Kidney tubule cell (primary cell): ENCODE measurements around the gene TYMP.

Experiments used
- DNase-seq: peaks from one replicate; pipeline ENCODE4 v3.0.0-alpha.2; 2018; ENCODE audit warnings: low spot score

The TYMP gene

DNA sequence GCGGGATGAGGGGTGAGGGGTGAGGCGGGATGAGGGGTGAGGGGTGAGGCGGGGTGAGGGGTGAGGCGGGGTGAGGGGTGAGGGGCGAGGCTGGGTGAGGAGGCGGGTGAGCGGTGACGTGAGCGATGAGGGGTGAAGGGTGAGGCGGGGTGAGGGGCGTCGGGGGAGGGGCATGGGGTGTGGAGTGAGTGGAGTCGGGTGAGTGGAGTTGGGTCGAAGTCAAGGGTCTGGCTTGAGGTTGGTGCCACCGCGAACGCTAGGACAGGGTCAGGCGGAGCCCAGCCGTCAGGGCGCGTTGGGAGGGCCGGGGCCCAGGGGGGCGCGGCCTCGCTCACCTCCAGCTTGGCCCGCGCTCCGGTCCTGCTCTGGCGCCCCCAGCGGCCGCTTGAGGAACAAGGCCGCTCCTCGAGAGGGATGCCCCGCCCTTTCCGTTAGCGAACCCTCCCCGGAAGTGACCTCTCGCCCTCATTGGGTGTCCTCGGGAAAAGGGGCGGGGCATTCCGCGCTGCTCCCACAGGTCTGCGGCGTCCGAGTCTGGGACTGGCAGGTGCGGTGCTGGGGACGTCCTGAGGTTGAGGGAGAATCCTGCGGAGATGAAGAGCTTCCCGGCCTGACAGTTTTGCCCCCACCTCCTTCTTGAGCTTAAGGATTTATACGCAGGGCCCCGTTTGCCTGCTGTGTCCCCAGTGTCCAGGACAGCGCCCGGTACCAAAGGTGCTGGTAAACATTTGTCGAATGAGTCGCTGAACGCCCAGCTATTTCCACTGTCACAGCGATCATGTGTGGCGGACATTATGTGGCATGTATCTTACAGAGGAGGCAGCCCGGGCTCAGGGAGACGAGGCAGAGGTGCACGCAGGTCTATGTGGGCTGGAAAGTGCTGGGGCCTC lies 33.0 kb upstream of the TYMP start, which contains the start of gene SYCE3:
TSS of gene SYCE3 (minus strand) at position 397 of the 890 bp plus-strand sequence. CDS start 6,514 bp downstream, outside the sequence.
- DNase-seq = peak; percentile 94

DNA sequence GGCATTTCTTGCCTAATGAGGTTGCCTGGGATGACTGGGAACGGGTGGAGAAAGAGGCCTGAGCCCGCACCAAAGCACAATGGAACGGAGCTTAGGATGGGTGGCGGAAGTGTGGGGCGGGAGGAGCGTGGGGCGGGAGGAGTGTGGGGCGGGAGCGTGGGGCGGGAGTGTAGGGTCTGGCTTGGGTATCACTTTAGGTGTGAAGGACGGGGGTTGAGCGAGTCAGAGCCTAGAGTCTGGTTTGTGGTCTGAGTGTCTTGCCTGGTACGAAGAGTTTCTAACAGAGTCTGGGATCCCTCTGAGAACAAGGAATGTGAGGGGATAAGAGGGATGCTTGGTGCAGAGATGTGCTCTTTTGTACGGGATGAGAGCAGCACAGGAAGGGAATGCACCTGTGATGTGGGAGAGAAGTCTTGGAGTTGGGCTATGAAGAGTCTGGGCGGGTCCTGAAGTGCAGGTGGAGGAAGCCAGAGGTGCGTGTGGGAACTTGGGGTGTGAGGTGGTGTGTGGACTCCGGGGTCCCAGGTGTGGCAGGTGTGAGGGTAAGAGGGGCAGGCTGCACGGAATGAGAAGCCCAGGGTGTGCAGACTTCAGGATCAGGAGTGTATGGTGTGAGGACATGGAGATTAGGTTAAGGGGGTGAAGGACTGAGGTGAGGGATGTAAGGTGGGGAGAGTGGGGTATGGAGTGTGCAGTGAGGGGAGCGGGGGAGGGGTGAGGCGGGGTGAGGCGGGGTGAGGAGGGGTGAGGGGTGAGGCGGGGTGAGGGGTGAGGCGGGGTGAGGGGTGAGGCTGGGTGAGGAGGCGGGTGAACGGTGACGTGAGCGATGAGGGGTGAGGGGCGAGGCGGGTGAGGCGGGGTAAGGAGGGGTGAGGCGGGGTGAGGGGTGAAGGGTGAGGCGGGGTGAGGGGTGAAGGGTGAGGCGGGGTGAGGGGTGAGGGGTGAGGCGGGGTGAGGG lies 31.9 kb upstream of the TYMP start:
- DNase-seq = no peak

DNA sequence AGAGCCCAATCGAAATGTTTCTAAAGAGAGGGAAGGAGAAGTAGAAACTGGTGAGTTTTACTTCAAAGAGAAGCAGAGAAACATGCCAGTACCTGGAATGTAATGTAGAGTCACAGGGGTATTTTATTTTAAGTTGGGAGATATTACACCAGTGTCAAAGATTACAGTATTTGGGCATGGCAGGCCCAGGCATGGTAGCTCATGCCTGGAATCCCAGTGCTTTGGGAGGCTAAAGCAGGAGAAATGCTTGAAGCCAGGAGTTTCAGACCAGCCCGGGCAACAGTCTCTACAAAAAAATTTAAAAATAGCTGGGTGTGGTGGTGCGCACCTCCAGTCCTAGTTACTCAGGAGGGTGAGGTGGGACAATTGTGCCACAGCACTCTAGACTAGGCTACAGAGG lies 30.2 kb upstream of the TYMP start:
- no peak for DNase-seq

DNA sequence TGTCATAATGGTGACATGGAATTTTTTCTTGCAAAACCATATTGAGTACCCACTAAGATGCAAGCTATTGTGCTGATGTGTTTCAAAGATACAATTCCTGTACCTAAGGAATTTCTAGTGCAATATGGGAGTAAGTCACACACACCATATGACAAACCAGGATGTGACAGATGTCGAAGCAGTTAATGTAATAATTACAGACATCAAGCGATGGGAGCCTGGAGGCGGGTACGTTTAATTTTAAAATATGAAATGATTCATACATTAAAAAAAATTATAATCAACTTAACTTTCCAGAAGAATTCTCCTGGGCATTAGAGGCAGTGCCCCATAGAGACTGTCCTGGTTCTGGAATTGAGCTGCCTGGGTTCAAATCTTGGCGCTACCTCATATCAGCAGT lies 26.9 kb upstream of the TYMP start:
- no peak for DNase-seq

DNA sequence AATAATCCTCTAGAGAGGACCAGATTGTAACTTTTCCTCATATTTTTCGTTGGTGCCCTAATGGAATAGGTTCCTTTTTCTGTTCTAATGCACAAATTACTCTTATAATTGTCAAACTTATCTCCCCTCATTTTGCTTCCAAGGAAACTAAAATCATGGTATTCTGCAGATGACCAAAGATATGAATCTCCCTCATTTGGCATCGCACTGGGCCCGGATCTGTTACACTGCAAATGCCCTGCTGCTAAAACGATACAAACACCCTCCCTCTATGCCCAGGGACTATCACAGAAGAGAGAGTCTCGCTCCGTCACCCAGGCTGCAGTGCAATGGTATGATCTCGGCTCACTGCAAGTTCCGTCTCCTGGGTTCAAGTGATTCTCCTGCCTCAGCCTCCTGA lies 23.5 kb upstream of the TYMP start:
- no peak for DNase-seq

DNA sequence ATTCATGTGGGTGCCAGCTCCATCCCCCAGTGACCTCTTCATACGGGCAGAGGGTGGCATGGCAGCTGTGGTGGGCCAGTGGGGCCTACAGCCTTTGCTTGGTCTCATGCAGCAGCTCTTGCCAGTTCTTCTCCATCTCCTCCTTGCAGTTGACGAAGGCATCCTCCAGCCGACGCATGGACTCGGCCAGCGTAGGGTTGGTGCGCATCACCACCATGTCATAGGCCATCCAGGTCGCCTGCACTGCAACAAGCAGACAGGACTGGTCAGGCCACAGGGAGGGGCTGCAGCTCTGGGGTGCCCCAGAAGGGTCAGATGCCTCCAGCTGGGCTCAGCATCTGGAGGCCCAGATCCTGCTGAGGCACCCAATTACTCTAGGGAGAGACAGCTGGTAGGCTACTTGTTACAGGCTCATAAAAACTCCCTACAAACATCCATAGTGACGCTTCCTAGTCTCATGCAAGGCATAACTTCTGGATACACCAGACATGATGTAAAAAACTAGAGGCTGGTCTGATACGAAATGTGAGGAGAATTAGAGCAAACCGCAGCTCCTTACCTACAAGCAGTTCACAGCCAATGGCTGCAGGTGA lies 21.4 kb upstream of the TYMP start:
- no peak for DNase-seq

DNA sequence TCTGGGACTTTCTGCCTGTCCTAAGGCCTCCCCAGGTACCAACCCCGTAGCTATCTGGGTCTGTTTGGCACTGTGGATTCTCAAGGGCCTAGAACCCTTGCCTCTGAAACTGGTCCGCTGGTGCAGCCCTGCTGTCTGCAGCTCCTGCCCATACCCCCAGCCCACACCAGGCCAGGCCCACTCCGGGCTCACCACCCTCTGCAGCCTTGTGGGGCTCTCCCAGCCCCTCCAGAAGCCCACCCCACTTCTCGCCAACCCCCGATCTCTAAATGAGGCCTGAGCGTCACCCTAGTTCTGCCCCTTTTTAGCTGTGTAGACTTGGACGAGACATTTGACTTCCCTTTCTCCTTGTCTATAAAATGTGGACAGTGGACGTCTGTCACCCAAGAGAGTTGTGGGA lies 20.6 kb upstream of the TYMP start:
- DNase-seq = no peak

DNA sequence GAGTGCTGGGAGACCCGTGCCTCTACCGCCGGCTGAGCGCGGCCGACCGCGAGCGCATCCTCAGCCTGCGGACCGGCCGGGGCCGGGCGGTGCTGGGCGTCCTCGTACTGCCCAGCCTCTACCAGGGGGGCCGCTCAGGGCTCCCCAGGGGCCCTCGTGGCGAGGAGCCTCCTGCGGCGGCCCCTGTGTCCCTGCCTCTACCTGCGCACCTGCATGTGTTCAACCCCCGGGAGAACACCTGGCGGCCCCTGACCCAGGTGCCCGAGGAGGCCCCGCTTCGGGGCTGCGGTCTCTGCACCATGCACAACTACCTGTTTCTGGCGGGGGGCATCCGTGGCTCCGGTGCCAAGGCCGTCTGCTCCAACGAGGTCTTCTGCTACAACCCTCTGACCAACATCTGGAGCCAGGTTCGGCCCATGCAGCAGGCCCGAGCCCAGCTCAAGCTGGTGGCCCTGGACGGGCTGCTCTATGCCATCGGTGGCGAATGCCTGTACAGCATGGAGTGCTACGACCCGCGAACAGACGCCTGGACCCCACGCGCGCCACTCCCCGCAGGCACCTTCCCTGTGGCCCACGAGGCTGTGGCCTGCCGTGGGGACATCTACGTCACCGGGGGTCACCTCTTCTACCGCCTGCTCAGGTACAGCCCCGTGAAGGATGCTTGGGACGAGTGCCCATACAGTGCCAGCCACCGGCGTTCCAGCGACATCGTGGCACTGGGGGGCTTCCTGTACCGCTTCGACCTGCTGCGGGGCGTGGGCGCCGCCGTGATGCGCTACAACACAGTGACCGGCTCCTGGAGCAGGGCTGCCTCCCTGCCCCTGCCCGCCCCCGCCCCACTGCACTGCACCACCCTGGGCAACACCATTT lies 19.3 kb upstream of the TYMP start:
- no peak for DNase-seq

DNA sequence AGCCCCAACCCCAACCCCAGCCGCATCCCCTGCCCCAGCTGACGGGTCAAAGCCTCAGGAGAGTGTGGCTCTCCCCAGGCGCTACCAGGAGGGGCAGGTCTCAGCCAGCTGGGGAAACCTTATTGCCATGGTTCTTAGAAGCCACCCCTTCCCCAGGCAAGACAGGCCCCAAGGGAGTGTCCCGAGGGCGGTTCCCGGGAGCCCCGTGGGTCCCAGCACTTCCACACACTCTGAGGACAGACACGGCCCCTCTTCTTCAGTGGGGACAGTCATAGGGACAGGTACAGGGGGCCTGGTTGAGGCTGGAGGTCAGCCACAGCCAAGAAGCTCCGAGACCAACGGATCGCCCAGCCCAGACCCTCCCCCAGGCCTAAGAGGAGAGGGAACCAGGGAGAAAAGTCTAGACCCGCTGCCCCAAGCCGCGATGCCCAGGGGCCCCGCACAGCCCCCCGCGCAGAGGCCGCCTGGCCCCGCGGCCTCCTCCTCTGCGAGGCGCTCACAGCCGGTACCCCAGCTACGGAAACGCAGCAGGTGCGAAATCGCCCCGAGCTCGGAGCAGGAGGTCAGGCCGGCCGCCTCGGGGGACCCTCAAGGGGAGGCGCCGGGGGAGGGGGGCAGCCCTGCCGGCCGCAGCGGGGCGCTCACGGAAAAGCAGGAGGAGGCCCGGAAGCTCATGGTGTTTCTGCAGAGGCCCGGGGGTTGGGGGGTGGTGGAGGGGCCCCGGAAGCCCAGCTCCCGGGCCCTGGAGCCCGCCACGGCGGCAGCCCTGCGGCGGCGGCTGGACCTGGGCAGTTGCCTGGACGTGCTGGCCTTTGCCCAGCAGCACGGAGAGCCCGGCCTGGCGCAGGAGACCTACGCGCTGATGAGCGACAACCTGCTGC lies 18.5 kb upstream of the TYMP start:
- DNase-seq = no peak

DNA sequence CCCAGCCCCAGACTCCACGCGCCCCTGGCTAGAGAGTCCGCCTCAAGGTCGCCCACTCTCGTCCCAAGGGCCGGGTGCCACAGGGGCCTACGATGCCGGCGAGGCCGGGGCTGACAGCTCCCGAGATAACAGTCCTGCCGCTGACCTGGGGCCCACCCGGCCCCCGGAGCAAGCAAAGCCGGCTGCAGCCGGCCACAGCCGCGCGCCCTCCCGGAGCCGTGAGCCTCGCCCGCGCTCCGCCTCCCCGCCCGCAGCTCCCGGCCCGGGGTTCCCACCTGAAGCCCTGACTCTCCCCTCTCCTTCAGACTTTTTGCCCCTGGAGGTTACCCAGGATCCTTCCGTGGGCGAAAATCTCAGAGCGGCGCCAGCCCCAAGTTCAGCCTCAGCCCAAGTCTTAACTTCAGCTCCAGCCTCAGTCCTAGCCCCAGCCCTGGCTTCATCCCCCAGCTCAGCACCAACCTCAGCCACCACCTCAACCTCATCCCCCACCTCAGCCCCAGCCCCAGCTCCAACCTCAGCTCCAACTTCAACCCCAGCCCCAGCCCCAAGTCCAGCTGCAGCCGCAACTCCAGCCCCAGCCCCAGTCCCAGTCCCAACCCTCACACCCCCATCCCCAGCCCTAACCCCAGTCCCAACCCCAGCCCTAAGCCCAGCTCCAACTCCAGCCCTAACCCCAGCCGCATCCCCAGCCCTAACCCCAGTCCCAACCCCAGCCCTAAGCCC lies 17.6 kb upstream of the TYMP start:
- DNase-seq = no peak

DNA sequence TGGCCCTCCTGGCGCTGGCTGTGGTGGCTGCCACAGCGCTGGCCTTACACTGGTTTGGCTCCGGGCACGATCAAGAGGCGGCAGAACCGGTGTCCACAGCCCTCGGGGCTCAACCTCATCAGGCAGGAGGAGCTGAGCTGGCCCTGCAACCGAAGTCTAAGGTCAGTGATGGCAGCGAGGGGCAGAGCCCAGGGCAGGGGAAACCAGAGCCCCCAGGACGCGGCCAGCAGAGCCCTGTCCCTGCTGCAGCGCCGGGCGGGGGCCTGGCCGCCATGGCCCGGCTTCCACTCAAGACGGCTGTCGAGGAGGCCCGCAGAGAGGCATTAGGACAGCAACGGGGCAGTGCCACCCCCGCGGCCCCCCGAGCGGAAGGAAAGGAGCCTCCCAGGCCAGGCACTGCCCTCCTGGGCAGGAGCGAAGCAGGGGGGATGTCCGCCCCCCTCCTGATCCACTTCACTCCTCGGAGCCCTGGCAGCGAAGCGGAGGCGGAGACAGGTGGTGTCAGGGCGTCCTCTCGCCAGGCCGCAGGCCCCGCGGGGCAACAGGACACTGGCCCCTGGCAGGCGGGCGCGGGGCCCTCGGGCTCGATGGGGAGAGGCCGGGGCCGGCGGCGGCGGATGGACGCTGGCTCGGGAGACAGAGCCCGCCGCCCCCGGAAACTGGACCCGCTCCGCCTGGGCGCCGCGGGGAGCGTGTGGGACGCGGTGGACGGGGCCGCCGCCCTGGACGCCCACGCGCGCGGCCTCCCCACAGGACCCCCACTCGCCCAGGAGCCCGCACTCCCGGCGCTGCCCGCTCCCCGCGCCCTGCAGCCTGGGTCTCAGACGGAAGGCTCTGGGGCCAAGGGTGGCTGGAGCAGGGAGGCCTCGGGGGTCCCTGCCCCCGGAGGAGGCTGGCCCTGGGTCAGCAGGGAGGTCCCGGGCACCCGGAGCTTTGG lies 16.8 kb upstream of the TYMP start:
- no peak for DNase-seq

DNA sequence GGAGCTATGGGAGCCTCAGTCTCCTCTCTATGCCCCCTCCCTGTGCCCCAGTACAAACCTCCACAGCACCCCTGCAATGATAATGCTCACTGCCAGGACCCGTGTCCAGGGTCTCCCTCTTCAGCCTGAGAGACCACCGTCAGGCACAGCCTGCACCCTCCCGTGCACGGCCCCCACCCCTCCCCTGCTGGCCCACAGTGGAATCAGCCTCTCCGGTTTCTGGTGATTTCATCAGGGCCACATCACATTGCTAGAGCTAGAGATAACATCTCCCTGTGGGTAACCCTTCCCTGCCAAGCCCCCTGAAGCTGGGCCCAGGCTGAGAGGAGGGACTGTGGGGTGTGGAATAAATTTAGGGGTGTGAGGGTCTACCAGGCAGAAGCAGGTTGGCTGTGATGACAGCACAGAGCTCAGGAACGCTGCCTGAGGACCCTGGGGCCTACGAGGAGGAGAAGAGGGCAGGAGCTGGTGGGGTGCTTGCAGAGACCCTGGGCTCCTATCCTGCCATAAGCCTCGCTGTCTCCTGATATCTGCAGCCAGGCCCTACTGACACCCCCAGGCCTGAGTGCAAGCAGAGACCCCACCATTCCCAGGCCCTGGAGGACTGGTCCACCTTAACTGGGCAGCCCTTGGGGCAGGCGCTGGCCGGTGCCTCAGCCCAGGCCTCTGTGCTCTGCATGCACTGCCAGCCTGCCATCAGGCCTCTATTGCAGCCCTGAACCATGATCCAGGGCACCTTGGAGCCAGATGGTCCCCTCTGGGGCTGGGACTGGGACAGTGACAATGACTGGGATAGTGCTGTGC lies 15.9 kb upstream of the TYMP start, which contains the start of gene KLHDC7B:
TSS of gene KLHDC7B (plus strand) at position 378 of the 804 bp plus-strand sequence. CDS start at position 723, 345 bp downstream.
- no peak for DNase-seq

DNA sequence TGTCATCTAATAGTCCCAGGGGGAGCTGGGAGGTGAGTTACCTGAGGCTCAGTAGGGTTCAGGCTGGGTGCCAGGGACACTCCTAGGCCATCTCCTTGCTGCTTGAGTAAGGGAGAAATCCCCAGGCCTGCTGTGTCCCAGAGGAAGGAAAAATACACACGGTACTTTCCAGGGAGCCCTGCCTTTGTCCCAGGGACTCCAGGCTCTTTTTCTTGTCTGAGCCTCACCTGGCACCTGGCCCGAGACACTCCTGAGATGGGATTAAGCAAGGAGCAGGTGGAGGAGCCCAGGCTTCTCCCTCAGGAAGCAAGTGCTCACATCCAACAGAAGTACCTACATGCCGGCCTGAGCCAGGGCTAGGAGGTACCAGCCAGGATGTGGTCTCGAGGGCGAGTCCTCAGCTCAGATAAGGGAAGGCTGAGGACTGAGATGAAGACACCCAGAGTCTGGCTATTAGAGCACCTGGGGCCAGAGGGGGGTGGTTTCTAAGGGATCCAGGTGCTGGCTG lies 15.0 kb upstream of the TYMP start:
- DNase-seq = peak; percentile 50

DNA sequence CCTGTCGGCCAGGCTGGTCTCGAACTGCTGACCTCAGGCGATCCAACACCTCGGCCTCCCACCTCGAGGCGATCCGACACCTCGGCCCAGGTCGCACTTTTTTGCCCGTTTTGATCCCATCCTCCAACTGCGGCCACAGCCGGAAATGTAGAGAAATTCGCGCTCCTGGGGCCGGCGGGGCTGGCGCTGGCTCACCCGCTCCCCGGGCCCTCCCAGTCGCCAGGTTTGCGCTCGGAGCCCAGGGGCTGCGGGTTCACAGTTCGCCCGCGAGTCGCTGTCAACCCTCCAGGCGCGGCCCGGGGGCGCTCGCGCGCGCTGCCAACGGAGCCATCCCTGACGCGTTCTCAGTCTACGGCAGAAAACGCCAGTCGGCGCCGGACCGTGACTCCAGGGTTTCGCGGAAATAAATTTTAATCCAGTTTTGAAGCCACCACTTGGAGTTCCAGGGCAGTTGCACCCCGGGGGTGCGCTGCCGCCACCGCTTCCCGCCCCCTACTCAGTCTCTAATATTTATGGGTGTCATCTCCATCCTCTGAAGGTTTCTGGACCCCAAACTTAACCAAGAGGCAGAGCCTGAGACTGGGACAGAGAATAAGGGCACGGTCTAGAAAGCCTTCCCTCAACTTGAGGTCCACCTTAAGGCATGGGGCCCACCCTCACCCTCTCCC lies 14.4 kb upstream of the TYMP start:
- peak; percentile 83 for DNase-seq

DNA sequence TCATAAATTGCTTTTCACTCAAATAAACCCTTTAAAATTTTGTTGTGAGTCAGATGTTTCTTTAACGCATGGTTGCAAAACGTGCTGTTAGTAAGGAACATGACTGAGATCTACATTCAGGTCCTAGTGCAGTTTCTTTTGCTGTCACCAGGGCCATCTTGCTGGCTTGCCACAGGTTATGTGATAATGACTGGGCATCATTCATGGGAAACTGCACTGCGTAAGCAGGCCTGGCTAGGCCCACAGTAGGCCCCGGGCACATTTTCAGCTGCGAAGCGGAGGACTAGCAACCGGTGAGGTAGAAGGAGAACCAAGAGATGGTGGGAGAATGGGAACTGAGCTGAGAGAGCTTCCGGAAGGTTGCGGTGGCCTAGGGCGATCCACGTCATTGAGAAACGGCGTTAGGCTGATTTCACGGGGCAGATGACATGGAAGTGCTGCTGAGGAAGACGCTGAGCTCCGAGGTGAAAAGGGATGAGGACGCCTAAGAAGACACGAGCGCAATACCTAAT lies 12.7 kb upstream of the TYMP start:
- no peak for DNase-seq

DNA sequence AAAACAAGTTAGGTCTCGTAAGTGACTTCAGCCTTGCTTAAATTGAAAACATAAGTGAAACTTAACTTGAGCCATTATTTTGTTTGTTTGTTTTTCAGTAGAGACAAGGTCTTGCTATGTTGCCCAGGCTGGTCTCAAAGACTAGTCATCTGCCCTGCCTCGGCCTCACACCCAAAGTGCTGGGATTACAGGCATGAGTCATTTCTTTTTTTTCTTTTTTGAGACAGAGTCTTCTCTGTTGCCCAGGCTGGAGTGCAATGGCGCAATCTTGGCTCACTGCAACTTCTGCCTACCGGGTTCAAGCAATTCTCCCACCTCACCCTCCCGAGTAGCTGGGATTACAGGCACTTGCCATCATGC lies 11.8 kb upstream of the TYMP start:
- DNase-seq = peak; percentile 71

DNA sequence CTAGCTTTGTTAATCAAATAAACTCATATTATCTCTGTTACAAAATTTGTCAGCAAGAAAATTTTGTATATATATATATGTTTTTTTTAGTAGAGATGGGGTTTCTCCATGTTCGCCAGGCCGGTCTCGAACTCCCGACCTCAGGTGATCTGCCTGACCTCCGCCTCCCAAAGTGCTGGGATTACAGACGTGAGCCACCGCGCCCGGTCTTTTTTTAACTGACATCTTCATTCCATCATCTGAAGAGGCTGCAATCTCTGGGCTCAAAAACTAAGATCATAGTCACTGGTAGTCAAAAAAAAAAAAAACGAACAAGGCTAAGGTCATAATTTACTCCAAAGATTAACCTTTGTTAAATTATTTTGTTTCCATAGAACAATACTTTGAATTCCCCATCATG lies 10.6 kb upstream of the TYMP start:
- no peak for DNase-seq
